Activated T-cell treated with anti-CD3 and anti-CD28 coated beads for 48 hours (primary cell): Measurements from ENCODE around the gene DLGAP1.

Experiments
- DNase-seq: peaks from one replicate; pipeline ENCODE4 v3.0.0-alpha.2; 2020; ENCODE audit warnings: low read depth

DLGAP1 gene

GRCh38 chr18:3816610-3817363, 638.3 kb downstream of the DLGAP1 start:
- DNase-seq, result no peak

- no peak for DNase-seq
These were observed 639.1 kb downstream of the DLGAP1 start for GRCh38 chr18:3815991-3816390.

GRCh38 chr18:3814816-3815215, 640.3 kb downstream of the DLGAP1 start:
- no peak for DNase-seq

- DNase-seq, result no peak
These were observed 644.8 kb downstream of the DLGAP1 start for GRCh38 chr18:3810296-3810695.

- DNase-seq, result no peak
These were observed 645.9 kb downstream of the DLGAP1 start for GRCh38 chr18:3808985-3809780.

GRCh38 chr18:3806656-3807055, 648.5 kb downstream of the DLGAP1 start:
- no peak for DNase-seq

- DNase-seq, result no peak
These were observed 650.8 kb downstream of the DLGAP1 start for GRCh38 chr18:3804336-3804735.

- no peak for DNase-seq
These were observed 651.8 kb downstream of the DLGAP1 start for GRCh38 chr18:3803350-3803749.

- no peak for DNase-seq
These were observed 655.6 kb downstream of the DLGAP1 start for GRCh38 chr18:3799515-3799914.

- no peak for DNase-seq
These were observed 657.1 kb downstream of the DLGAP1 start for GRCh38 chr18:3798032-3798431.

- no peak for DNase-seq
These were observed 658.7 kb downstream of the DLGAP1 start for GRCh38 chr18:3796434-3796833.

- no peak for DNase-seq
These were observed 660.4 kb downstream of the DLGAP1 start for GRCh38 chr18:3794537-3795348.

GRCh38 chr18:3793545-3793944, 661.6 kb downstream of the DLGAP1 start:
- DNase-seq, result no peak

- DNase-seq, result no peak
These were observed 662.0 kb downstream of the DLGAP1 start for GRCh38 chr18:3793111-3793510.

- no peak for DNase-seq
These were observed 662.4 kb downstream of the DLGAP1 start for GRCh38 chr18:3792711-3793110.

GRCh38 chr18:3791238-3791637, 663.9 kb downstream of the DLGAP1 start:
- DNase-seq, result no peak

- no peak for DNase-seq
These were observed 664.4 kb downstream of the DLGAP1 start for GRCh38 chr18:3790703-3791102.

- DNase-seq, result no peak
These were observed 665.6 kb downstream of the DLGAP1 start for GRCh38 chr18:3789525-3789924.

- DNase-seq, result no peak
These were observed 670.2 kb downstream of the DLGAP1 start for GRCh38 chr18:3784949-3785348.

- no peak for DNase-seq
These were observed 672.2 kb downstream of the DLGAP1 start for GRCh38 chr18:3782901-3783300.

GRCh38 chr18:3777719-3778118, 677.4 kb downstream of the DLGAP1 start:
- no peak for DNase-seq

GRCh38 chr18:3777122-3777521, 678.0 kb downstream of the DLGAP1 start:
- no peak for DNase-seq

- no peak for DNase-seq
These were observed 679.1 kb downstream of the DLGAP1 start for GRCh38 chr18:3775996-3776395.
